H9 (cell line): ENCODE data around the gene ROR1. TPM values are rescaled to one million over a fixed set of nuclear protein-coding genes. Genes with fewer than 3 reads are reported as not detected.

Source experiments
- DNase-seq: peaks from one replicate; pipeline ENCODE4 v3.0.0-alpha.2; 2017
- H2AFZ ChIP-seq: one replicate; pipeline ENCODE4 v1.6.1; 2013; ENCODE audit warnings: mild to moderate bottlenecking, low read length, control low read depth, moderate library complexity
- H2AK5ac ChIP-seq: 2 replicates; pipeline ENCODE4 v1.6.1; 2013; ENCODE audit warnings: low read length, control low read depth, mixed read lengths; ENCODE audit not compliant: insufficient read length
- H2BK120ac ChIP-seq: one replicate; pipeline ENCODE4 v1.6.1; 2013; ENCODE audit warnings: low read depth, mild to moderate bottlenecking, low read length, control low read depth, inconsistent platforms; ENCODE audit not compliant: poor library complexity, severe bottlenecking
- H2BK12ac ChIP-seq: 2 replicates; pipeline ENCODE4 v1.6.1; 2013; ENCODE audit warnings: low read length, control low read depth, mixed read lengths, low read depth; ENCODE audit not compliant: insufficient read length
- H2BK15ac ChIP-seq: 2 replicates; pipeline ENCODE4 v1.6.1; 2013; ENCODE audit warnings: low read depth, low read length, control low read depth
- H2BK20ac ChIP-seq: one replicate; pipeline ENCODE4 v1.6.1; 2013; ENCODE audit warnings: low read depth, mild to moderate bottlenecking, low read length, control low read depth, inconsistent platforms; ENCODE audit not compliant: poor library complexity, severe bottlenecking
- H2BK5ac ChIP-seq: 2 replicates; pipeline ENCODE4 v1.6.1; 2013; ENCODE audit warnings: low read length, control low read depth, mixed read lengths; ENCODE audit not compliant: insufficient read length
- H3K14ac ChIP-seq: 2 replicates; pipeline ENCODE4 v1.6.1; 2013; ENCODE audit warnings: low read length, control low read depth; ENCODE audit not compliant: insufficient read depth
- H3K18ac ChIP-seq: 2 replicates; pipeline ENCODE4 v1.6.1; 2013; ENCODE audit warnings: low read depth, mild to moderate bottlenecking, mixed read lengths, low read length, control low read depth; ENCODE audit not compliant: insufficient read length
- H3K23ac ChIP-seq: 2 replicates; pipeline ENCODE4 v1.6.1; 2013; ENCODE audit warnings: low read length, control low read depth, mixed read lengths, low read depth; ENCODE audit not compliant: insufficient read length
- H3K23me2 ChIP-seq: 2 replicates; pipeline ENCODE4 v1.6.1; 2013; ENCODE audit warnings: low read depth, mild to moderate bottlenecking, mixed read lengths, low read length, control low read depth; ENCODE audit not compliant: insufficient read length, poor library complexity, severe bottlenecking
- H3K27ac ChIP-seq: 2 replicates; pipeline ENCODE4 v1.5.1; 2013; ENCODE audit warnings: low read length, control low read depth, mixed read lengths, low read depth; ENCODE audit not compliant: insufficient read length
- H3K27me3 ChIP-seq: 2 replicates; pipeline ENCODE4 v1.6.1; 2013; ENCODE audit warnings: low read length, control low read depth, inconsistent platforms; ENCODE audit not compliant: insufficient read depth
- H3K4ac ChIP-seq: 2 replicates; pipeline ENCODE4 v1.6.1; 2013; ENCODE audit warnings: low read depth, mild to moderate bottlenecking, control low read depth, inconsistent platforms, low read length, moderate library complexity
- H3K4me1 ChIP-seq: 2 replicates; pipeline ENCODE4 v1.6.1; 2013; ENCODE audit warnings: low read length, control low read depth, inconsistent platforms; ENCODE audit not compliant: insufficient read depth
- H3K4me2 ChIP-seq: 2 replicates; pipeline ENCODE4 v1.6.1; 2013; ENCODE audit warnings: low read length, control low read depth, mixed read lengths; ENCODE audit not compliant: insufficient read length, insufficient read depth
- H3K56ac ChIP-seq: 2 replicates; pipeline ENCODE4 v1.6.1; 2013; ENCODE audit warnings: low read depth, mild to moderate bottlenecking, mixed read lengths, low read length, control low read depth; ENCODE audit not compliant: insufficient read length
- H3K79me1 ChIP-seq: 2 replicates; pipeline ENCODE4 v1.6.1; 2013; ENCODE audit warnings: low read depth, mild to moderate bottlenecking, moderate library complexity, low read length, control low read depth, inconsistent platforms; ENCODE audit not compliant: insufficient read depth, poor library complexity, severe bottlenecking
- H3K79me2 ChIP-seq: 2 replicates; pipeline ENCODE4 v1.6.1; 2013; ENCODE audit warnings: low read length, control low read depth, inconsistent platforms; ENCODE audit not compliant: insufficient read depth
- H3K9ac ChIP-seq: 2 replicates; pipeline ENCODE4 v1.6.1; 2013; ENCODE audit warnings: low read length, control low read depth, mixed read lengths; ENCODE audit not compliant: insufficient read length; ENCODE audit errors: extremely low read depth
- H3K9me3 ChIP-seq: one replicate; pipeline ENCODE4 v1.6.1; 2013; ENCODE audit warnings: low read depth, low read length, inconsistent platforms; ENCODE audit not compliant: control insufficient read depth
- H3T11ph ChIP-seq: one replicate; pipeline ENCODE4 v1.6.1; 2013; ENCODE audit warnings: mild to moderate bottlenecking, low read length, control low read depth, inconsistent platforms
- H4K20me1 ChIP-seq: one replicate; pipeline ENCODE4 v1.6.1; 2013; ENCODE audit not compliant: control insufficient read depth, insufficient read length, insufficient read depth
- H4K5ac ChIP-seq: 2 replicates; pipeline ENCODE4 v1.6.1; 2013; ENCODE audit warnings: low read depth, mild to moderate bottlenecking, mixed read lengths, low read length, control low read depth; ENCODE audit not compliant: insufficient read length
- H4K8ac ChIP-seq: replicated peaks from 2 replicates; pipeline ENCODE4 v1.6.1; 2013; ENCODE audit warnings: low read length, control low read depth, mixed read lengths, low read depth; ENCODE audit not compliant: insufficient read length
- H4K91ac ChIP-seq: 2 replicates; pipeline ENCODE4 v1.6.1; 2013; ENCODE audit warnings: low read depth, mild to moderate bottlenecking, moderate library complexity, mixed read lengths, low read length, control low read depth; ENCODE audit not compliant: insufficient read length
- H3K27ac Mint-ChIP-seq, 3 experiments: 2 replicates in 2 of 3; 3 replicates in 1 of 3; pipeline ENCODE4 v1.8.0; 2020 to 2021; ENCODE audit warnings: mixed read lengths in 3 of 3, mild to moderate bottlenecking in 1 of 3, moderate library complexity in 1 of 3
- H3K27me3 Mint-ChIP-seq: 2 replicates; pipeline ENCODE4 v1.8.0; 2021; ENCODE audit warnings: low read depth, mild to moderate bottlenecking, moderate library complexity, mixed read lengths
- H3K36me3 Mint-ChIP-seq, 3 experiments: 2 replicates in 2 of 3; 3 replicates in 1 of 3; pipeline ENCODE4 v1.8.0; 2020 to 2021; ENCODE audit warnings: low read depth in 3 of 3, mixed read lengths in 3 of 3; ENCODE audit not compliant: insufficient read depth in 1 of 3
- H3K4me1 Mint-ChIP-seq, 2 experiments: 2 replicates each; pipeline ENCODE4 v1.8.0; 2020; ENCODE audit warnings: mixed read lengths in 2 of 2
- H3K4me3 Mint-ChIP-seq, 2 experiments: 2 replicates in 1 of 2; 3 replicates in 1 of 2; pipeline ENCODE4 v1.8.0; 2020 to 2021; ENCODE audit warnings: mild to moderate bottlenecking in 2 of 2, mixed read lengths in 2 of 2, moderate library complexity in 1 of 2
- H3K9me3 Mint-ChIP-seq, 2 experiments: 2 replicates in 1 of 2; 3 replicates in 1 of 2; pipeline ENCODE4 v1.8.0; 2020; ENCODE audit warnings: mild to moderate bottlenecking in 2 of 2, mixed read lengths in 2 of 2, moderate library complexity in 1 of 2
- CTCF ChIP-seq: fragments of 200-600 bp; sonication (generic); conservative IDR thresholded peaks from 3 replicates; pipeline ENCODE4 v1.8.0; 2021; ENCODE audit warnings: antibody characterized with exemption, mild to moderate bottlenecking
- WGBS: extraction: QIAGEN DNeasy Blood & Tissue Kit; methylation state at CpG from one replicate; pipeline ENCODE4 v1.1.7; 2013; ENCODE audit warnings: missing lambda C conversion rate, low lambda C conversion rate, mixed read lengths; ENCODE audit not compliant: insufficient read length; ENCODE audit errors: extremely low coverage; 5-methylcytosine and 5-hydroxymethylcytosine counted together
- total RNA-seq: library from RNA; stranded (reverse); gene quantifications from 2 replicates; pipeline ENCODE4 v1.2.1, GENCODE V29; 2021

ROR1 gene
- total RNA-seq, 1 experiment from 2014 or later: 75.9 TPM

- 0 out of 2 replicates have a peak, but pooled peaks cover 2% of the 10 kb centered on the region for H3K79me2 ChIP-seq
- H3K4ac ChIP-seq: no peak overlapping the region
- no peaks in the 10 kb centered on the region for H3K9me3 Mint-ChIP-seq
- no peak overlapping the region for H4K5ac ChIP-seq
- no peak overlapping the region for H3K23ac ChIP-seq
- H4K20me1 ChIP-seq: no peaks in the 10 kb centered on the region
- H2BK15ac ChIP-seq: no peak overlapping the region
- no peak overlapping the region for H2AFZ ChIP-seq
- no peaks in the 10 kb centered on the region for H3K9me3 ChIP-seq
- H3K36me3 Mint-ChIP-seq: no peaks in the 10 kb centered on the region; a peak in 1 of 7 replicates
- H3K27ac Mint-ChIP-seq: peak overlapping the region in 1 of 3 experiments; percentile 34; a peak in 1 of 7 replicates
- no peak for DNase-seq
- H2BK5ac ChIP-seq: no peak overlapping the region
- H3K4me1 ChIP-seq: no peaks in the 10 kb centered on the region
- H3K14ac ChIP-seq: no peak overlapping the region
- H3K79me1 ChIP-seq: no peaks in the 10 kb centered on the region
- H3K18ac ChIP-seq: no peak overlapping the region
- no peak overlapping the region for H3T11ph ChIP-seq
- no peaks in the 10 kb centered on the region for H3K23me2 ChIP-seq
- no peak overlapping the region for H2AK5ac ChIP-seq
- no peaks in the 10 kb centered on the region for H3K27me3 ChIP-seq
- H2BK120ac ChIP-seq: no peak overlapping the region
- no peak overlapping the region for H3K9ac ChIP-seq
- no peak overlapping the region for H3K4me2 ChIP-seq
- no peak overlapping the region for H3K56ac ChIP-seq
- no peaks in the 10 kb centered on the region; a peak in 1 of 4 replicates for H3K4me1 Mint-ChIP-seq
- no peak overlapping the region for H2BK20ac ChIP-seq
- no peaks in the 10 kb centered on the region for H3K27me3 Mint-ChIP-seq
- no peak overlapping the region for H4K8ac ChIP-seq
- H3K4me3 Mint-ChIP-seq: no peak overlapping the region
- H2BK12ac ChIP-seq: no peak overlapping the region
- no peak overlapping the region for H3K27ac ChIP-seq
- no CpG with 5 or more reads among the region's 1 CpG for WGBS
- H4K91ac ChIP-seq: no peak overlapping the region
- no peak for TF ChIP-seq CTCF
Measured at GRCh38 chr1:64121766-64122385, 348.1 kb downstream of the ROR1 start.
